Measurements from ENCODE around the gene KLHL33.

The KLHL33 gene, protein sequence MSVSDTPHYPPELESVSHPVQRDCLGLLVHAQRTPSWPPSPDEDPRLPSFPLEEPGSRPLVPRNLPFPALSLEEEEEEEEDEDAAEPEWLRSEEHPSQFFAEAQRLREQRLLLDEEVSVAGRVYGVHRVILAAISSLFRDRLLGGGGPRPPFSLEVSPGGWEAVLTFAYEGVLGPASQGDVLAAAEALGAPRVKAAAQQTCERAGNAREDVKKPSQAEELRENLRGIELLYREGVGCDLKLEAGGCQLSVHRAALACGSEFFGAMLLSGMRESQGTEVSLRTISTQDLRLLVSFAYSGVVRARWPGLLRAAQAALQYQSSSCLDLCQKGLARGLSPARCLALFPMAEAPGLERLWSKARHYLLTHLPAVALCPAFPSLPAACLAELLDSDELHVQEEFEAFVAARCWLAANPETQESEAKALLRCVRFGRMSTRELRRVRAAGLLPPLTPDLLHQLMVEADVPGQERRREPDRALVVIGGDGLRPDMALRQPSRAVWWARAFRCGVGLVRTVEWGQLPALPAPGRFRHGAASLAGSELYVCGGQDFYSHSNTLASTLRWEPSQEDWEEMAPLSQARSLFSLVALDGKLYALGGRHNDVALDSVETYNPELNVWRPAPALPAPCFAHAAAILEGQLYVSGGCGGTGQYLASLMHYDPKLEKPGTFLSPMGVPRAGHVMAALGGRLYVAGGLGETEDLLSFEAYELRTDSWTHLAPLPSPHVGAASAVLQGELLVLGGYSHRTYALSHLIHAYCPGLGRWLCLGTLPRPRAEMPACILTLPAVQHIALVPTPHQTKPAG

GRCh38 chr14:20435582-20436362, at the start of gene KLHL33:
Gene KLHL33 (minus strand): TSS chr14:20436166. CDS start chr14:20435811, 355 bp downstream.
- peak within 1 kb of the TSS; percentile 6 for H3K4me3 ChIP-seq (ENCODE audit: low read depth, low read length)
- no peak for TF ChIP-seq CTCF (IDR thresholded peaks at IDR 0.05; ENCODE audit: low read depth, low read length)
- DNase-seq (ENCODE audit: low read depth, low spot score), result no peak
- in situ Hi-C loops (cut with HindIII; ENCODE audit: low sequenced_read_pairs), result no loop called here

- H3K4me3 ChIP-seq (ENCODE audit: low read depth, low read length), result no peak overlapping the region
- no peak for DNase-seq (ENCODE audit: low read depth, low spot score)
- TF ChIP-seq CTCF (IDR thresholded peaks at IDR 0.05; ENCODE audit: low read depth, low read length), result no peak
- in situ Hi-C loops (cut with HindIII; ENCODE audit: low sequenced_read_pairs), result no loop called here
Measured at GRCh38 chr14:20482382-20482781, 46.4 kb upstream of the KLHL33 start.

- no peak overlapping the region for H3K4me3 ChIP-seq (ENCODE audit: low read depth, low read length)
- in situ Hi-C loops (cut with HindIII; ENCODE audit: low sequenced_read_pairs), result no loop called here
- no peak for TF ChIP-seq CTCF (IDR thresholded peaks at IDR 0.05; ENCODE audit: low read depth, low read length)
- no peak for DNase-seq (ENCODE audit: low read depth, low spot score)
Measured at GRCh38 chr14:20478894-20479293, 42.9 kb upstream of the KLHL33 start.

DNA sequence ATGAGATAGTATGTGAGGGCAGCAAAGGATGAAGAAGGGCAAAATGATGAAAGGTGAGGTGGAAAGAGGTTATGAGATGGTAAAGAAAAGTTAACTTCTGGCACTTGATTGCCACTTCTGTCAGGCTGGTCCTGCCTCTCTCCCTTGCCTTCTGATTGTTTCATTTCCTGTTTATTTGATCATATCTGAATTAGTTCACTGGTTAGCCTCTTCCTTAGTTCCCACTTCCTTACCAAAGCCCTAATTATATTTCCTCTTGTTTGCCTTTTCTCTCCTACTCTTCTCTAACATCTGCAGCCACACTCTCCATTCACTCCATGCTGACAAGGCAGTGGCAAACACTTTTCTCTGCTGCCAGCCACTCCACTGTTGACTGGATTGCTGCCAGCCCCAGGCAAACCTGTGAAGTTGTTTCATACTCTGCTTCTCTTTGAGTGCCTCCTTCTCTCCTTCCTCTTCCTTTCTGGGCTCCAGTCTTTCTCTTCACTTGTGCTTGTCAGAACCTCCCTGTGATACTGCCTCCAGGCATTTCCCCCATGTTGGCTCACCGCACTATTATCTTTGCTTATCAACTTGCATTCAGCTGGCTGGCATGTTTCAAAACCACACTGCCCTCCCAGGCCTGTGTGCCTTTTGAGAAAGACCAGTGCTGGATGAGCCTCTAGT, 41.4 kb upstream of the KLHL33 start:
- peak; percentile 58 for DNase-seq (ENCODE audit: low read depth, low spot score)
- in situ Hi-C loops (cut with HindIII; ENCODE audit: low sequenced_read_pairs), result no loop called here
- no peak for TF ChIP-seq CTCF (IDR thresholded peaks at IDR 0.05; ENCODE audit: low read depth, low read length)
- H3K4me3 ChIP-seq (ENCODE audit: low read depth, low read length), result no peak overlapping the region

DNA sequence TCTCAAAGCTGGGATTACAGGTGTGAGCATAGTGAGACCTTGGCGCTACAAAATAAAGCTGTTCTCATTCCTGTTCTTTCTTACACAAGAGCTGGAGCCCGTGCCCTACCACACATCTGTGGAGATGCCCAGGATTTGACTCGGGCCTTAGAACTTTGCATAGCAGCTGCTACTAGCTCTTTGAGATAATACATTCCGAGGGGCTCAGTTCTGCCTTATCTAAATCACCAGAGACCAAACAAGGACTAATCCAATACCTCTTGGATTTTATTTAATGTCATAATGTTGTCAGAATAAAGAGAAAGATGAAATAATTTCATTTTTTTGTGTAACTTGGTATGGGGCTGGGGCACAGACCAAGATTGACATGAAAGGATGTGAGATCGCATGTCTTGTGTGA, 40.8 kb upstream of the KLHL33 start:
- DNase-seq (ENCODE audit: low read depth, low spot score), result no peak
- in situ Hi-C loops (cut with HindIII; ENCODE audit: low sequenced_read_pairs), result no loop called here
- no peak overlapping the region for H3K4me3 ChIP-seq (ENCODE audit: low read depth, low read length)
- no peak for TF ChIP-seq CTCF (IDR thresholded peaks at IDR 0.05; ENCODE audit: low read depth, low read length)
